OCI-LY1 (cell line): Measurements from ENCODE around the gene AKAP8L.

Experiments used
- EZH2 ChIP-seq: fragments of 200-600 bp; sonication (generic), shearing (Covaris generic); IDR thresholded peaks from 2 replicates; pipeline ENCODE4 v1.8.0; 2017; ENCODE audit warnings: borderline replicate concordance, mixed run types, mild to moderate bottlenecking, antibody characterized with exemption, low read length, moderate library complexity, mixed read lengths
- TF ChIP-seq, protein P1 (sequence below): fragments of 200-600 bp; sonication (generic), shearing (Covaris generic); IDR thresholded peaks from 2 replicates; pipeline ENCODE4 v1.5.1; 2017; ENCODE audit warnings: mild to moderate bottlenecking, antibody characterized with exemption, low read length, moderate library complexity, mixed read lengths

DNA sequence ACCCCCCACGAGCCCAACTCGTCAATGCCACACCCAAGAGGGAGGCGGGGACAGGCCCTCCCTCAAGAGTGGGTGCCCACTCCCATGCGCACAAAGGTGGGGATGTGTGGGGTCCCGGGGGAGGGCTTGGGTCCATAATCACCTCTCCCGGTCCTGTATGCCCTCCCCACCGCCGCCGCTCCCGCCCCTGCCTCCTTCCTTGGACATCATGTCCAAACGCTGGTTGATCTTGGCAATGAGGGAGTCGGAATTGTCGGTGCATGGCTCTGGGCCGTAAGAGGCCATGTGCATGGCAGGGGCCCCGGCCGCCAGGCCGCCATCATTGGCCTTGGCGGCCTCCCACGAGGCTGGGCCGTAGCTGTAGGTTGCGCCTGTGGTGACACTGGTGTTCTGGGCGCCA, 45.1 kb downstream of the AKAP8L start:
- TF ChIP-seq, protein P1, sequence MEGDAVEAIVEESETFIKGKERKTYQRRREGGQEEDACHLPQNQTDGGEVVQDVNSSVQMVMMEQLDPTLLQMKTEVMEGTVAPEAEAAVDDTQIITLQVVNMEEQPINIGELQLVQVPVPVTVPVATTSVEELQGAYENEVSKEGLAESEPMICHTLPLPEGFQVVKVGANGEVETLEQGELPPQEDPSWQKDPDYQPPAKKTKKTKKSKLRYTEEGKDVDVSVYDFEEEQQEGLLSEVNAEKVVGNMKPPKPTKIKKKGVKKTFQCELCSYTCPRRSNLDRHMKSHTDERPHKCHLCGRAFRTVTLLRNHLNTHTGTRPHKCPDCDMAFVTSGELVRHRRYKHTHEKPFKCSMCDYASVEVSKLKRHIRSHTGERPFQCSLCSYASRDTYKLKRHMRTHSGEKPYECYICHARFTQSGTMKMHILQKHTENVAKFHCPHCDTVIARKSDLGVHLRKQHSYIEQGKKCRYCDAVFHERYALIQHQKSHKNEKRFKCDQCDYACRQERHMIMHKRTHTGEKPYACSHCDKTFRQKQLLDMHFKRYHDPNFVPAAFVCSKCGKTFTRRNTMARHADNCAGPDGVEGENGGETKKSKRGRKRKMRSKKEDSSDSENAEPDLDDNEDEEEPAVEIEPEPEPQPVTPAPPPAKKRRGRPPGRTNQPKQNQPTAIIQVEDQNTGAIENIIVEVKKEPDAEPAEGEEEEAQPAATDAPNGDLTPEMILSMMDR: no peak
- no peak for TF ChIP-seq EZH2
